GM12872 (cell line): ENCODE data around the gene SPATA20.

Experiments
- TF ChIP-seq, protein P1 (sequence below): IDR thresholded peaks from 3 replicates; pipeline ENCODE4 v1.5.1; 2011; ENCODE audit warnings: low read depth, mild to moderate bottlenecking, low read length, moderate library complexity; ENCODE audit not compliant: insufficient read depth

SPATA20 gene

GRCh38 chr17:50533185-50533584 is 13.8 kb upstream of the SPATA20 start:
- TF ChIP-seq, protein P1, sequence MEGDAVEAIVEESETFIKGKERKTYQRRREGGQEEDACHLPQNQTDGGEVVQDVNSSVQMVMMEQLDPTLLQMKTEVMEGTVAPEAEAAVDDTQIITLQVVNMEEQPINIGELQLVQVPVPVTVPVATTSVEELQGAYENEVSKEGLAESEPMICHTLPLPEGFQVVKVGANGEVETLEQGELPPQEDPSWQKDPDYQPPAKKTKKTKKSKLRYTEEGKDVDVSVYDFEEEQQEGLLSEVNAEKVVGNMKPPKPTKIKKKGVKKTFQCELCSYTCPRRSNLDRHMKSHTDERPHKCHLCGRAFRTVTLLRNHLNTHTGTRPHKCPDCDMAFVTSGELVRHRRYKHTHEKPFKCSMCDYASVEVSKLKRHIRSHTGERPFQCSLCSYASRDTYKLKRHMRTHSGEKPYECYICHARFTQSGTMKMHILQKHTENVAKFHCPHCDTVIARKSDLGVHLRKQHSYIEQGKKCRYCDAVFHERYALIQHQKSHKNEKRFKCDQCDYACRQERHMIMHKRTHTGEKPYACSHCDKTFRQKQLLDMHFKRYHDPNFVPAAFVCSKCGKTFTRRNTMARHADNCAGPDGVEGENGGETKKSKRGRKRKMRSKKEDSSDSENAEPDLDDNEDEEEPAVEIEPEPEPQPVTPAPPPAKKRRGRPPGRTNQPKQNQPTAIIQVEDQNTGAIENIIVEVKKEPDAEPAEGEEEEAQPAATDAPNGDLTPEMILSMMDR = no peak

- TF ChIP-seq, protein P1 = no peak
Measured at GRCh38 chr17:50533720-50534148, 13.2 kb upstream of the SPATA20 start.

- TF ChIP-seq, protein P1 = peak; percentile 48; the same call in 2 of the 3 replicates
Measured at GRCh38 chr17:50534222-50534978, 12.6 kb upstream of the SPATA20 start.

- TF ChIP-seq, protein P1 = no peak
Measured at GRCh38 chr17:50534979-50535326, 12.0 kb upstream of the SPATA20 start.

- TF ChIP-seq, protein P1 = no peak
Measured at GRCh38 chr17:50535407-50535806, 11.6 kb upstream of the SPATA20 start.

GRCh38 chr17:50536683-50537646 is 10.0 kb upstream of the SPATA20 start:
- TF ChIP-seq, protein P1 = no peak
